Testis (tissue), 3 donors: Measurements from ENCODE around the gene SRRD. TPM values are rescaled to one million over a fixed set of nuclear protein-coding genes. Genes with fewer than 3 reads are reported as not detected.

Source experiments
- DNase-seq: peaks from one replicate; pipeline ENCODE4 v3.0.0-alpha.2; 2019
- H3K27ac ChIP-seq, 2 donors: fragments of 200-600 bp; sonication (generic); one replicate each; pipeline ENCODE4 v1.5.1; 2019
- H3K27me3 ChIP-seq: fragments of 200-600 bp; sonication (generic); one replicate; pipeline ENCODE4 v1.5.1; 2019
- H3K36me3 ChIP-seq: fragments of 200-600 bp; sonication (generic); one replicate; pipeline ENCODE4 v1.5.1; 2017; ENCODE audit warnings: low read depth; ENCODE audit errors: missing control alignments
- H3K4me1 ChIP-seq: fragments of 200-600 bp; sonication (generic); one replicate; pipeline ENCODE4 v1.5.1; 2019
- H3K4me3 ChIP-seq, 2 donors: fragments of 200-600 bp; sonication (generic); one replicate each; pipeline ENCODE4 v1.5.1; 2017 to 2019
- H3K9me3 ChIP-seq: fragments of 200-600 bp; sonication (generic); one replicate; pipeline ENCODE4 v1.5.1; 2017
- POLR2A ChIP-seq: fragments of 450-650 bp; IDR thresholded peaks from one replicate; pipeline ENCODE4 v1.6.1; 2017; ENCODE audit warnings: antibody characterized with exemption, mild to moderate bottlenecking, moderate library complexity
- WGBS, 2 donors: methylation state at CpG; one replicate each; pipeline ENCODE4 v1.1.5; 2018; 5-methylcytosine and 5-hydroxymethylcytosine counted together
- intact Hi-C: fragments of 100-400 bp; cut with DNase I; formaldehyde crosslinking; loops from one replicate; pipeline ENCODE4 v1.15.1; 2023; ENCODE audit warnings: low total_unique reads
- polyA plus RNA-seq: library from polyadenylated mRNA; stranded (reverse); fragments of 350-450 nt; fragmentation: Illumina TruSeq; extraction: RNeasy Lipid Tissue Mini Kit (QIAGEN cat#74804); gene quantifications from one replicate; pipeline ENCODE4 v1.2.3, GENCODE V29; 2014; ENCODE audit warnings: low read depth, low replicate concordance; ENCODE audit not compliant: insufficient read depth
- total RNA-seq, 2 donors: library from RNA; depleted of rRNA; stranded (reverse); fragments of >200 nt; gene quantifications; one replicate each; pipeline ENCODE4 v1.2.3, GENCODE V29; 2016
- TF ChIP-seq, protein P1 (sequence below), 3 experiments: fragments of 450-650 bp in 2 of 3; fragments of 200-600 bp in 1 of 3; sonication (generic) in 1 of 3; IDR thresholded peaks; one replicate each; pipeline ENCODE4 v1.5.1; 2016 to 2019; ENCODE audit warnings: antibody characterized with exemption in 3 of 3, mild to moderate bottlenecking in 2 of 3, moderate library complexity in 1 of 3

SRRD gene
- total and polyA plus RNA-seq, 3 donors from 2014 or later, result 22.7 to 37.9 (median 27.2) TPM

- no peak for DNase-seq
These were observed 32.8 kb downstream of the SRRD start for GRCh38 chr22:26516503-26516902.

DNA sequence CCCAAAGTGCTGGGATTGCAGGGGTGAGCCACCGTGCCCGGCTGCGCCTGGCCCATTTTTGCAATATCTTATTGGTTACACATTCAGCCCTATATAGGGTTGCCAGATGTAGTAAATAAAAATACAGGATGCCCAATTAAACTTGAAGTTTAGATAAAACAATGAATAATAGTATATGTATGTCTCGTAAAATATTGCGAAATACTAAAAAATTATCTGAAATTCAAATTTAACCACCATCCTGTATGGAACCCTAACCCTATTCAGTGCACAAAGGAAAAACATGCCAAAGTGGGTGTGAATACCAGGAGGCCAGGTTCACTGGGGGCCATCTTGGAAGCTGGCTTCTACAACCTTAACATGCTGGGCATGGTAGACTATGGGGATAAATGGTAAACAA, 33.8 kb downstream of the SRRD start:
- intact Hi-C loops, result no loop called here
- Histone ChIP-seq H3K4me1 (peaks cover 7% of the 10 kb centered on the region), H3K27ac (no peak overlapping the region), H3K27me3 (no peaks in the 10 kb centered on the region), H3K36me3 (no peaks in the 10 kb centered on the region), H3K4me3 (no peak overlapping the region), H3K9me3 (no peaks in the 10 kb centered on the region)
- 94 to 96% methylated on average over 5 of the region's 5 CpGs for WGBS, 2 donors
- TF ChIP-seq, protein P1, sequence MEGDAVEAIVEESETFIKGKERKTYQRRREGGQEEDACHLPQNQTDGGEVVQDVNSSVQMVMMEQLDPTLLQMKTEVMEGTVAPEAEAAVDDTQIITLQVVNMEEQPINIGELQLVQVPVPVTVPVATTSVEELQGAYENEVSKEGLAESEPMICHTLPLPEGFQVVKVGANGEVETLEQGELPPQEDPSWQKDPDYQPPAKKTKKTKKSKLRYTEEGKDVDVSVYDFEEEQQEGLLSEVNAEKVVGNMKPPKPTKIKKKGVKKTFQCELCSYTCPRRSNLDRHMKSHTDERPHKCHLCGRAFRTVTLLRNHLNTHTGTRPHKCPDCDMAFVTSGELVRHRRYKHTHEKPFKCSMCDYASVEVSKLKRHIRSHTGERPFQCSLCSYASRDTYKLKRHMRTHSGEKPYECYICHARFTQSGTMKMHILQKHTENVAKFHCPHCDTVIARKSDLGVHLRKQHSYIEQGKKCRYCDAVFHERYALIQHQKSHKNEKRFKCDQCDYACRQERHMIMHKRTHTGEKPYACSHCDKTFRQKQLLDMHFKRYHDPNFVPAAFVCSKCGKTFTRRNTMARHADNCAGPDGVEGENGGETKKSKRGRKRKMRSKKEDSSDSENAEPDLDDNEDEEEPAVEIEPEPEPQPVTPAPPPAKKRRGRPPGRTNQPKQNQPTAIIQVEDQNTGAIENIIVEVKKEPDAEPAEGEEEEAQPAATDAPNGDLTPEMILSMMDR (IDR thresholded peaks at IDR 0.05), result no peak
- no peak for TF ChIP-seq POLR2A
- no peak for DNase-seq

More at GRCh38 chr22:26516503-26516902, 32.8 kb downstream of the SRRD start:
- WGBS, 2 donors, result 77 to 90% methylated on average over 1 of the region's 1 CpG
- TF ChIP-seq, protein P1 (IDR thresholded peaks at IDR 0.05), result no peak
- TF ChIP-seq POLR2A, result no peak
- no peaks in the 10 kb centered on the region for H3K9me3 ChIP-seq
- H3K27ac ChIP-seq, result no peak overlapping the region
- H3K4me3 ChIP-seq, result no peak overlapping the region
- H3K27me3 ChIP-seq, result no peaks in the 10 kb centered on the region
- intact Hi-C loops, result no loop called here
- no peaks in the 10 kb centered on the region for H3K36me3 ChIP-seq
- peaks cover 10% of the 10 kb centered on the region for H3K4me1 ChIP-seq

- Histone ChIP-seq H3K27me3 (no peaks in the 10 kb centered on the region), H3K36me3 (no peaks in the 10 kb centered on the region), H3K4me1 (no peaks in the 10 kb centered on the region), H3K27ac (no peak overlapping the region), H3K4me3 (no peak overlapping the region), H3K9me3 (no peaks in the 10 kb centered on the region)
- no peak for DNase-seq
- 90 to 95% methylated on average over 2 of the region's 2 CpGs for WGBS, 2 donors
- intact Hi-C loops, result no loop called here
- TF ChIP-seq POLR2A, result no peak
- TF ChIP-seq, protein P1 (IDR thresholded peaks at IDR 0.05), result no peak
These were observed 38.3 kb downstream of the SRRD start for GRCh38 chr22:26522012-26522411.

DNA sequence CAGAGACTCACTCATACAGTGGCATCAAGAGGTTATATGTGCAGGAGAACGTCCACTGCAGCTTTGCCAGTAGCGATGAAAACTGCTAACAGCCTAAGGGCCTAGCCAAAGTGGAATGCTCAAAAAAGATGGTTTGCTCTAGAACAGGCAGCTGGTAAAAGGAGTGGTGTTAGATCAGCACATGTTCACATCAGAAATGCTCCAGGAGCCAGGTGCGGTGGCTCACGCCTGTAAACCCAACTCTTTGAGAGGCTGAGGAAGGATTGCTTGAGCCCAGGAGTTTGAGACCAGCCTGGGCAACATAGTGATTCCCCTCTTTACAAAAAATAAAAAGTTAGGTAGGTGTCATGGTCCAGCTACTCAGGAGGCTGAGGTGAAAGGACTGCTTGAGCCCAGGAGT, 38.9 kb downstream of the SRRD start:
- no peak for DNase-seq
- intact Hi-C loops, result no loop called here
- TF ChIP-seq, protein P1 (IDR thresholded peaks at IDR 0.05), result no peak
- no peak for TF ChIP-seq POLR2A
- H3K27me3 ChIP-seq, result no peaks in the 10 kb centered on the region
- no peaks in the 10 kb centered on the region for H3K9me3 ChIP-seq
- no peak overlapping the region for H3K4me3 ChIP-seq
- 84 to 87% methylated on average over 4 of the region's 4 CpGs for WGBS, 2 donors
- no peak overlapping the region for H3K27ac ChIP-seq
- peaks cover 3% of the 10 kb centered on the region for H3K4me1 ChIP-seq
- no peaks in the 10 kb centered on the region for H3K36me3 ChIP-seq

- WGBS, 2 donors, result 61 to 88% methylated on average over 4 of the region's 4 CpGs
- H3K27me3 ChIP-seq, result no peaks in the 10 kb centered on the region
- intact Hi-C loops, result no loop called here
- no peak overlapping the region for H3K4me3 ChIP-seq
- H3K27ac ChIP-seq, result no peak overlapping the region
- TF ChIP-seq POLR2A, result no peak
- TF ChIP-seq, protein P1 (IDR thresholded peaks at IDR 0.05), result no peak
- no peak for DNase-seq
- no peaks in the 10 kb centered on the region for H3K36me3 ChIP-seq
- H3K9me3 ChIP-seq, result no peaks in the 10 kb centered on the region
- H3K4me1 ChIP-seq, result peaks cover 3% of the 10 kb centered on the region
These were observed 41.2 kb downstream of the SRRD start for GRCh38 chr22:26524870-26525269.
